GM21423 (cell line): ENCODE measurements around the gene RGS9.
"Not testable (repeated sequence)": the region's sequence is repeated elsewhere in the genome, so short reads cannot be mapped to it uniquely, and the experiment has no call there.

ENCODE experiments used
- ATAC-seq: cut with Tn5 transposase; IDR thresholded peaks from one replicate; pipeline ENCODE4 v1.9.1; 2021; ENCODE audit warnings: mild to moderate bottlenecking, moderate library complexity; ENCODE audit not compliant: unreplicated experiment

RGS9 gene

GRCh38 chr17:65204001-65204400, 66.8 kb downstream of the RGS9 start:
- ATAC-seq, result no peak

DNA sequence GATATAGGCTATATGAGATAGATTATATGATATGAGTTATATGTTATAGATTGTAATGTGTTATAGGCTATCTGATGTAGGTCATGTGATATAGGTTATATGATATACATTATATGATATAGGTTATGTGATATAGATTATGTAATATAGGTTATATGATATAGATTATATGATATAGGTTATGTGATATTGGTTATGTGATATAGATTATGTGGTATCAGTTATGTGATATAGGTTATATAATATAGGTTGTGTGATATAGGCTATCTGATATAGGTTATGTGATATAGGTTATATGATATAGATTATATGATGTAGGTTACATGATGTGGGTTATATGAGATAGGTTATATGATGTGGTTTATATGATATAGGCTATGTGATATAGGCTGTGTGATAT, 68.5 kb downstream of the RGS9 start:
- no peak for ATAC-seq

GRCh38 chr17:65207448-65207847, 70.3 kb downstream of the RGS9 start:
- not testable (repeated sequence) for ATAC-seq

GRCh38 chr17:65208717-65209116, 71.5 kb downstream of the RGS9 start:
- no peak for ATAC-seq

DNA sequence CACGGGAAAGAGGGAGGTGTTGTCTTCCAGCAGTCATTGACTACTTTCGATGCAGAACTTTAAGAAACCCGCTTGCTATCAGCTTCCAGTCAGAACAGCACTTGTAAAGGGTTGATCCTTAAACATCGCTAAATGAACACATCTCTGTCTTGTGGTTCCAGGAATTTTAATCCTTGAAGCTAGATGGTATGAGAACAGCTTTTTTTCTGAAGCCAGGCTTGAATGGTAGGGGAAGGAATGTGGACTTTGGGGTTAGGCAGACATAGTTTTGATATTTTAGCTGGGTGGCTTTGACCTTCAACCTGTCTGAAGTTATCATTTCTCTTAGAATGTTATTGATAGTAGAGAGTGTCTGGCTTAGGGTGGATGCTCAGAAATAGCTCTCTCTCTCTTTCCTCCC, 81.1 kb downstream of the RGS9 start:
- no peak for ATAC-seq

GRCh38 chr17:65219124-65219523, 82.0 kb downstream of the RGS9 start:
- ATAC-seq, result no peak

GRCh38 chr17:65219707-65220106, 82.5 kb downstream of the RGS9 start:
- ATAC-seq, result no peak

GRCh38 chr17:65220732-65221131, 83.6 kb downstream of the RGS9 start:
- ATAC-seq, result no peak

DNA sequence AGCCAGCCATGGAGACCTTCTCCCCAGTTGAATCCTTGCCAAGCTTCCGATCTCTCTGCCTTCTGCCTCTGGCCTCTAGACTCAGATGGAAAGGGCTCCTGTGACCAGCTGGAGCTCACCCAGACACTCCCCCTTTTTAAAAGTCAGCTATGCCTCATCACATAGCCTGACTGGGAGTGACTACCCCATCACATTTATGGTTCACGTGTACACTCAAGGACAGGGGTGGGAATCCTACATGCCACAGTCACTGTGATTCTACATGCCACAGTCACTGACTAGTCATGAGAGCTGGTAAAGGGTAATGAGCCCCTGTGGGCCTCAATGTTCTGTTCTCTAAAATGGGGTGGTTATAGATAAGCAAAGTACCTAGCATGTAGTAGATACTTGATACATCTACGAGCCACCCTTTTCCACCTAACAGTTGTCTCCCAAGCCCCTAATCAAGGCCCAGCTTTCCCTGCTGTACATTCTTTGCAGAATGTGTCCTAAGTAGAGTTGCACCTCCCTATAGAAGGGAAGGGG, 85.1 kb downstream of the RGS9 start:
- no peak for ATAC-seq

DNA sequence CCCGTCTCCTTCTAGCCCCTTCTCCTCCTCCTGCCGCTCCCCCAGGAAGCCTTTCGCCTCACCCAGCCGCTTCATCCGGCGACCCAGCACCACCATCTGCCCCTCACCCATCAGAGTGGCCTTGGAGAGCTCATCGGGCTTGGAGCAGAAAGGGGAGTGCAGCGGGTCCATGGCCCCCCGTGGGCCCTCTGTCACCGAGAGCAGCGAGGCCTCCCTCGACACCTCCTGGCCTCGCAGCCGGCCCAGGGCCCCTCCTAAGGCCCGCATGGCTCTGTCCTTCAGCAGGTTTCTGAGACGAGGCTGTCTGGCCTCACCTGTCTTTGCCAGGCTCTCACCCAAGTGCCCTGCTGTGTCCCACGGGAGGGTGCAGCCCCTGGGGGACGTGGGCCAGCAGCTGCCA, 87.9 kb downstream of the RGS9 start:
- ATAC-seq, result no peak

- ATAC-seq, result no peak
Measured at GRCh38 chr17:65226227-65226626, 89.1 kb downstream of the RGS9 start.

DNA sequence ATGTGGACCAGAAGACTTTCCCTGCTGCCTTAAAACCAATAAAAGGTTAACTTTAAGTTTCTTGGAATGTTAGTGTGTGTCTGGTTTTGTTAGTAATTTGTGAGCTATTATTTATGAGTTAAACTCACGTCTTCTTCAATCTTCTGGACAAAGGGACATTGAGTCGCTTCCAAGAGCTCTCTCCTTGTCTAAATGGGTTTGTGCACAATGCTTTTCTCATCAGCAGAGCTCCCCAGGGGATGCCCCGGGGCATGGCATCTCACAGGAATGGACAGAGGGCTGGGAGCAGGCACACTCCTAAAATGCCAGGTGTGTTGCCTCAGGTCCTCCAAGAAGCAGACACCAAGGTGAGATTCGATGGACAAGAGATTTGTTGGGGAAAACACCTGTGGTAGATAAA, 90.5 kb downstream of the RGS9 start:
- ATAC-seq, result no peak

- no peak for ATAC-seq
Measured at GRCh38 chr17:65228287-65228686, 91.1 kb downstream of the RGS9 start.

DNA sequence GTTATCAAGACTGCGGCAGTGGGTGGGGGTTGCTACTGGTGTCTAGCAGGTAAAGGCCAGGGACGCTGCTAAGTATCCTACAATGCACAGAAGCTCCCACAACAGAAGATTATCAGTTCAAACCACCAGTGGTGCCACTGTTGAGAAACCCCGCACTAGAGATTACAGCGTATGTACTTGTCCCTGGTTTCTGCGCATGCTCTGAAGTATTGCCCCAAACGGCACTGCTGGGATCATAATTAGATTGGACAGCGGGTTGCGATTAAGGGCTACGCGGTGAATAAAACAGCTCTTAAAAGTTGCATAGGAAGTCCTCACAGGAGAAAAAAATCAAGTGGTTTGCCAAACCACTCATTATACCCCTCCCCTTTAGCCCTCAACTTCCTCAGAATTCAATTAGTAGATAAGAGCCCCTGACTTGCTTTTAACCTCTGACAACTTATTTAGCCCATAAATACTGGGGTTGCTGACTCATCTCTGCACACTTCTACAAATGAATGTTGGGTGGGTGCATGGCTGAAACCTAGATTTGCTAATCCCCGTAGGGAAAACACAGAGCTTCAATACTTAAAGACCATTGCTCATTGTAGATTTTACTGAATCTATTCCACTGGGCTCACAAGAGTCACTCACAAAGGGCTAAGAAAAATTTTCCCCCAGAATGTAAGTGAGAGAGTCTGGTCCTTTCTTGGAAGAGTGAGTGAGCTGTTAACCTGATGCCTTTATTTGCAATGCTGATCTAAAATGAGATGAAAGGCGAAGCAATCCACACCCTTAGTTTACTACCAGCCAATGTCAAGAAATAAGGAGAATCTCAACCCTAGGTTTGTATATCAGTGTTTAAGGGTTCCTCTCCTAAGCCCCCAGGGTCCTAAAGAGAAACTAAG, 91.8 kb downstream of the RGS9 start:
- ATAC-seq, result peak; percentile 75

DNA sequence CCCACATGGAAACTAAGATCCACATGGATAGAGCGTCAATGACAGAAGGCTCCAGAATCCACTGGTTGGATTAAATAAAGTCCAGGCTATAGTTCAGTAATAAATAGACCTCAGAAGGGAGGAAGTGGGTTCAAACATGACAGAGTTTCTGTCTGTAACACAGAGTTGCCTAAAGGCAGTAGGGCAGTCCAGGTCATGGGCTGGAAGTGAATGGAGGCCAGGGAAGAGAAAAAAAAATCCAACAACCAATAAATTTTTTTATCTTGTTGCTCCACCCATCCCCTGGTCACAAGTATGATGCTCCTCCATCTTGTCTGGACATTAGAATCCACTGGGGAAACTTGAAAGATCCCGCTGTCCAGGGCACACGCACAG, 92.4 kb downstream of the RGS9 start:
- peak; percentile 25 for ATAC-seq

GRCh38 chr17:65230040-65230439, 92.9 kb downstream of the RGS9 start:
- no peak for ATAC-seq

- ATAC-seq, result no peak
Measured at GRCh38 chr17:65231086-65231485, 93.9 kb downstream of the RGS9 start.

GRCh38 chr17:65231662-65232335, 94.6 kb downstream of the RGS9 start:
- ATAC-seq, result no peak

GRCh38 chr17:65235284-65235683, 98.1 kb downstream of the RGS9 start:
- ATAC-seq, result no peak

GRCh38 chr17:65236321-65236720, 99.2 kb downstream of the RGS9 start:
- no peak for ATAC-seq

GRCh38 chr17:65243838-65244625, 106.9 kb downstream of the RGS9 start:
- ATAC-seq, result no peak
